SK-N-SH (cell line): ENCODE data around the gene CDRT15. TPM values are rescaled to one million over a fixed set of nuclear protein-coding genes. Genes with fewer than 3 reads are reported as not detected.

Experiments used
- CTCF ChIA-PET: fragments of 300-600, 350-600 bp; formaldehyde crosslinking; extraction: SDS; loops from one replicate; lab custom pipeline; 2021; lab: Yijun Ruan, JAX
- POLR2A ChIA-PET: fragments of 350-600 bp; sonication (Branson Sonifier 250); formaldehyde crosslinking; extraction: SDS; loops from one replicate; lab custom pipeline; 2020; ENCODE audit warnings: antibody characterized with exemption, inconsistent platforms; lab: Yijun Ruan, JAX
- DNase-seq: peaks from one replicate; pipeline ENCODE4 v3.0.0; 2012
- H2AFZ ChIP-seq: fragments of 200-600 bp; sonication (generic); 2 replicates; pipeline ENCODE4 v1.8.1; 2016; ENCODE audit warnings: antibody characterized with exemption, mild to moderate bottlenecking, low read depth
- H3F3A ChIP-seq: fragments of 200-600 bp; sonication (generic); replicated peaks from 2 replicates; pipeline ENCODE3; 2016; ENCODE audit warnings: antibody characterized with exemption, mild to moderate bottlenecking; ENCODE audit not compliant: insufficient read depth
- H3K27ac ChIP-seq, 2 experiments: fragments of 200-500 bp in 1 of 2; fragments of 200-600 bp in 1 of 2; sonication (Bioruptor generic) in 1 of 2; sonication (generic), shearing (Covaris generic) in 1 of 2; 2 replicates each; pipeline versions ENCODE4 v1.5.1 to v1.6.1; 2014 to 2016; ENCODE audit warnings: low read depth in 2 of 2, inconsistent platforms in 1 of 2, low read length in 1 of 2, mild to moderate bottlenecking in 1 of 2, mixed read lengths in 1 of 2
- H3K27me3 ChIP-seq: fragments of 200-600 bp; sonication (generic), shearing (Covaris generic); 2 replicates; pipeline ENCODE4 v1.6.1; 2016; ENCODE audit warnings: mixed run types; ENCODE audit not compliant: insufficient read depth
- H3K36me3 ChIP-seq, 2 experiments: fragments of 200-500 bp in 1 of 2; fragments of 200-600 bp in 1 of 2; sonication (Bioruptor generic) in 1 of 2; sonication (generic) in 1 of 2; replicated peaks in 1 of 2; 2 replicates each; pipeline versions ENCODE3 to v1.5.1; 2014 to 2016; ENCODE audit warnings: low read length in 1 of 2, mild to moderate bottlenecking in 1 of 2; ENCODE audit not compliant: insufficient read depth in 2 of 2, control insufficient read depth in 1 of 2
- H3K4me1 ChIP-seq, 2 experiments: fragments of 200-500 bp in 1 of 2; fragments of 200-600 bp in 1 of 2; sonication (Bioruptor generic) in 1 of 2; sonication (generic), shearing (Covaris generic) in 1 of 2; 2 replicates each; pipeline versions ENCODE4 v1.5.1 to v1.6.1; 2014 to 2016; ENCODE audit warnings: low read depth in 1 of 2, low read length in 1 of 2, mixed run types in 1 of 2; ENCODE audit not compliant: insufficient read depth in 2 of 2, control insufficient read depth in 1 of 2
- H3K4me2 ChIP-seq: fragments of 200-600 bp; sonication (generic), shearing (Covaris generic); 2 replicates; pipeline ENCODE4 v1.6.1; 2017; ENCODE audit warnings: mixed run types
- H3K4me3 ChIP-seq, 2 experiments: fragments of 200-500 bp in 1 of 2; fragments of 200-600 bp in 1 of 2; sonication (Bioruptor generic) in 1 of 2; sonication (generic), shearing (Covaris generic) in 1 of 2; 2 replicates each; pipeline versions ENCODE4 v1.5.1 to v1.8.1; 2014 to 2016; ENCODE audit warnings: low read depth in 2 of 2, inconsistent platforms in 1 of 2, low read length in 1 of 2, mild to moderate bottlenecking in 1 of 2, mixed read lengths in 1 of 2, moderate library complexity in 1 of 2
- H3K79me2 ChIP-seq: fragments of 200-600 bp; sonication (generic); 2 replicates; pipeline ENCODE4 v1.8.1; 2017; ENCODE audit warnings: mild to moderate bottlenecking; ENCODE audit not compliant: insufficient read depth
- H3K9ac ChIP-seq: fragments of 200-600 bp; sonication (generic); 2 replicates; pipeline ENCODE4 v1.6.1; 2017; ENCODE audit warnings: mixed run types
- H3K9me2 ChIP-seq: fragments of 200-600 bp; sonication (generic); 2 replicates; pipeline ENCODE4 v1.6.1; 2017; ENCODE audit warnings: mixed run types
- H3K9me3 ChIP-seq: fragments of 200-600 bp; sonication (generic); 2 replicates; pipeline ENCODE4 v1.6.1; 2017; ENCODE audit warnings: mixed run types, mild to moderate bottlenecking, moderate library complexity
- H4K20me1 ChIP-seq: fragments of 200-600 bp; sonication (generic); 2 replicates; pipeline ENCODE4 v1.6.1; 2017; ENCODE audit warnings: mild to moderate bottlenecking, mixed run types; ENCODE audit not compliant: insufficient read depth
- EP300 ChIP-seq, 2 experiments: IDR thresholded peaks; 2 replicates each; pipeline versions ENCODE4 v1.4.0 to v1.6.1; 2012; ENCODE audit warnings: borderline replicate concordance in 1 of 2, low read depth in 1 of 2, low read length in 1 of 2
- EZH2phosphoT487 ChIP-seq: fragments of 200-600 bp; sonication (generic); IDR thresholded peaks from 2 replicates; pipeline ENCODE4 v1.6.1; 2017; ENCODE audit warnings: low read depth, mixed run types, mild to moderate bottlenecking, antibody characterized with exemption, moderate library complexity, borderline replicate concordance
- FOSL2 ChIP-seq: IDR thresholded peaks from 2 replicates; pipeline ENCODE4 v1.4.0; 2012; ENCODE audit warnings: low read depth, mild to moderate bottlenecking, moderate library complexity, borderline replicate concordance
- FOXM1 ChIP-seq: IDR thresholded peaks from 2 replicates; pipeline ENCODE4 v1.4.0; 2012; ENCODE audit warnings: low read depth, mild to moderate bottlenecking
- GABPA ChIP-seq: IDR thresholded peaks from 2 replicates; pipeline ENCODE4 v1.4.0; 2012; ENCODE audit warnings: low read depth, mild to moderate bottlenecking
- GATA2 ChIP-seq: sonication (generic); formaldehyde crosslinking; IDR thresholded peaks from 2 replicates; pipeline ENCODE4 v1.5.0; 2020; ENCODE audit warnings: mild to moderate bottlenecking, missing genetic modification reagents
- IRF3 ChIP-seq: fragments of 150-350 bp; IDR thresholded peaks from 2 replicates; pipeline ENCODE4 v1.6.1; 2016; ENCODE audit warnings: mild to moderate bottlenecking, low read depth, low read length
- JUND ChIP-seq: IDR thresholded peaks from 2 replicates; pipeline ENCODE4 v1.4.0; 2012
- MAX ChIP-seq: IDR thresholded peaks from 2 replicates; pipeline ENCODE4 v1.4.0; 2012; ENCODE audit warnings: low read depth
- MXI1 ChIP-seq: IDR thresholded peaks from 2 replicates; pipeline ENCODE4 v1.6.1; 2012; ENCODE audit warnings: mild to moderate bottlenecking, low read depth, low read length, improper control_type of control experiment
- NFIC ChIP-seq: IDR thresholded peaks from 2 replicates; pipeline ENCODE4 v1.4.0; 2012; ENCODE audit warnings: borderline replicate concordance
- NRF1 ChIP-seq: IDR thresholded peaks from 2 replicates; pipeline ENCODE4 v1.6.1; 2012; ENCODE audit warnings: low read depth, mild to moderate bottlenecking, low read length
- PBX3 ChIP-seq: IDR thresholded peaks from 2 replicates; pipeline ENCODE4; 2012
- RAD21 ChIP-seq: IDR thresholded peaks from 2 replicates; pipeline ENCODE4 v1.6.1; 2012; ENCODE audit warnings: mild to moderate bottlenecking, low read length
- RCOR1 ChIP-seq: fragments of 150-350 bp; IDR thresholded peaks from 2 replicates; pipeline ENCODE4 v1.6.1; 2017; ENCODE audit warnings: antibody characterized with exemption, low read length
- RFX5 ChIP-seq: IDR thresholded peaks from 2 replicates; pipeline ENCODE4 v1.6.1; 2012; ENCODE audit warnings: mild to moderate bottlenecking, improper control_type of control experiment, low read length
- RXRA ChIP-seq: IDR thresholded peaks from 2 replicates; pipeline ENCODE4 v1.4.0; 2012; ENCODE audit warnings: low read depth, mild to moderate bottlenecking, borderline replicate concordance
- USF2 ChIP-seq: fragments of 150-350 bp; IDR thresholded peaks from 2 replicates; pipeline ENCODE4 v1.6.1; 2017; ENCODE audit warnings: antibody characterized with exemption, low read length, low read depth, borderline replicate concordance
- YY1 ChIP-seq: IDR thresholded peaks from 2 replicates; pipeline ENCODE4 v1.4.0; 2012; ENCODE audit warnings: low read depth, mild to moderate bottlenecking
- ZBTB33 ChIP-seq: IDR thresholded peaks from 2 replicates; pipeline ENCODE4 v1.4.0; 2012; ENCODE audit warnings: low read depth, borderline replicate concordance
- whole genome bisulfite sequencing: methylation state at CpG from one replicate; pipeline ENCODE4 v1.1.6; 2017; ENCODE audit warnings: low lambda C conversion rate; 5-methylcytosine and 5-hydroxymethylcytosine counted together
- polyA plus RNA-seq, 3 experiments: library from polyadenylated mRNA; depleted of rRNA; stranded (reverse); fragments of >200 nt; gene quantifications; 2 replicates each; pipeline ENCODE4 v1.2.3, GENCODE V29; 2012

CDRT15 gene
- polyA plus RNA-seq, 1 of the 3 experiments (the other 2 are of a cell fraction) = not detected

- TF ChIP-seq PBX3 = no peak
- no peak for TF ChIP-seq NRF1
- TF ChIP-seq FOXM1 = no peak
- TF ChIP-seq EP300 (IDR thresholded peaks at IDR 0.05; ENCODE audit: borderline replicate concordance in 1 of 2, low read depth in 1 of 2, low read length in 1 of 2) = no peak
- no peak for TF ChIP-seq RCOR1
- TF ChIP-seq IRF3 = no peak
- no peak overlapping the region for H3K27ac ChIP-seq
- no peaks in the 10 kb centered on the region for H4K20me1 ChIP-seq
- CTCF ChIA-PET = no interaction called here
- no peaks in the 10 kb centered on the region for H3K9me3 ChIP-seq
- no peaks in the 10 kb centered on the region for H3K79me2 ChIP-seq
- WGBS = 69% methylated on average over 5 of the region's 5 CpGs
- no peak overlapping the region for H3K4me3 ChIP-seq
- POLR2A ChIA-PET = no interaction called here
- H2AFZ ChIP-seq = no peak overlapping the region
- H3F3A ChIP-seq = no peaks in the 10 kb centered on the region
- peaks cover 0 to 19% of the 10 kb centered on the region in 2 experiments for H3K36me3 ChIP-seq
- H3K9me2 ChIP-seq = no peaks in the 10 kb centered on the region
- DNase-seq = no peak
- peaks cover 0 to 4% of the 10 kb centered on the region in 2 experiments; a peak in 2 of 4 replicates for H3K4me1 ChIP-seq
- no peaks in the 10 kb centered on the region for H3K27me3 ChIP-seq
- no peak overlapping the region for H3K9ac ChIP-seq
- H3K4me2 ChIP-seq = no peak overlapping the region
Measured at GRCh38 chr17:14204084-14204483, 32.6 kb downstream of the CDRT15 start.

GRCh38 chr17:14203388-14203787 is 33.3 kb downstream of the CDRT15 start:
- no peaks in the 10 kb centered on the region for H3K9me3 ChIP-seq
- peaks cover 0 to 17% of the 10 kb centered on the region in 2 experiments for H3K36me3 ChIP-seq
- 98% methylated on average over 3 of the region's 3 CpGs for WGBS
- DNase-seq = no peak
- no peak overlapping the region for H3K4me2 ChIP-seq
- H3K27me3 ChIP-seq = no peaks in the 10 kb centered on the region
- no peak overlapping the region for H3K9ac ChIP-seq
- no peaks in the 10 kb centered on the region for H3F3A ChIP-seq
- no peak overlapping the region for H3K4me3 ChIP-seq
- H3K4me1 ChIP-seq = peaks cover 0 to 6% of the 10 kb centered on the region in 2 experiments; a peak in 2 of 4 replicates
- no peak overlapping the region for H3K27ac ChIP-seq
- no peaks in the 10 kb centered on the region for H3K79me2 ChIP-seq
- no peaks in the 10 kb centered on the region for H4K20me1 ChIP-seq
- ChIA-PET CTCF (no interaction called here), POLR2A (no interaction called here)
- H3K9me2 ChIP-seq = no peaks in the 10 kb centered on the region
- no peak for TF ChIP-seq GATA2 (CRISPR knock-in tag)
- no peak for TF ChIP-seq FOXM1
- no peak for TF ChIP-seq RAD21
- no peak for TF ChIP-seq NFIC
- TF ChIP-seq USF2 = no peak
- no peak for TF ChIP-seq MXI1
- TF ChIP-seq EZH2phosphoT487 = no peak
- TF ChIP-seq YY1 = no peak
- no peak for TF ChIP-seq RXRA
- TF ChIP-seq GABPA = no peak
- TF ChIP-seq ZBTB33 = no peak
- no peak for TF ChIP-seq JUND
- TF ChIP-seq MAX = no peak
- TF ChIP-seq FOSL2 = no peak
- no peak for TF ChIP-seq NRF1
- no peak for TF ChIP-seq RFX5
- H2AFZ ChIP-seq = no peak overlapping the region
